HG03175 (cell line): Measurements from ENCODE around the gene AGAP4.
"Not testable (repeated sequence)": the region's sequence is repeated elsewhere in the genome, so short reads cannot be mapped to it uniquely, and the experiment has no call there.

Source experiments
- ATAC-seq: cut with Tn5 transposase; IDR thresholded peaks from one replicate; pipeline ENCODE4 v1.9.1; 2021; ENCODE audit warnings: mild to moderate bottlenecking, moderate library complexity; ENCODE audit not compliant: unreplicated experiment

AGAP4 gene

DNA sequence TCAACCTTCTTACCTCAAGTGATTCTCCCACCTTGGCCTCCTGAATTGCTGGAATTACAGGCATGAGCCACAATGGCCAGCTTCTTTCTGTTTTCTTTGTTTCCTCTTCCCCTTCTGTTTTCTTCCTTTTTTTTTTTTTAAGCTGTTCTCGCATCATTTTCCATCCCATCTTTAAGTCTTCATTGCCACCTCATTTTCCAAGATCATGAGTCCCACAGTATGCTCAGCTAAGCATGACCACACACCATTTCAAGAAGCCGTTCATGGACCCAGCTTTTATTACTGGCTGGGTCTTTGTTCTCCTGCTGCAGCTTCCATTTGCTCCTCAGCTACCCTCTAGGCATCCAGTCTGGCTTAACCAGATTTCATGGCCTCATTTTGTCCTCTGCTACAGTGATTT, 52.5 kb downstream of the AGAP4 start:
- ATAC-seq, result not testable (repeated sequence)

DNA sequence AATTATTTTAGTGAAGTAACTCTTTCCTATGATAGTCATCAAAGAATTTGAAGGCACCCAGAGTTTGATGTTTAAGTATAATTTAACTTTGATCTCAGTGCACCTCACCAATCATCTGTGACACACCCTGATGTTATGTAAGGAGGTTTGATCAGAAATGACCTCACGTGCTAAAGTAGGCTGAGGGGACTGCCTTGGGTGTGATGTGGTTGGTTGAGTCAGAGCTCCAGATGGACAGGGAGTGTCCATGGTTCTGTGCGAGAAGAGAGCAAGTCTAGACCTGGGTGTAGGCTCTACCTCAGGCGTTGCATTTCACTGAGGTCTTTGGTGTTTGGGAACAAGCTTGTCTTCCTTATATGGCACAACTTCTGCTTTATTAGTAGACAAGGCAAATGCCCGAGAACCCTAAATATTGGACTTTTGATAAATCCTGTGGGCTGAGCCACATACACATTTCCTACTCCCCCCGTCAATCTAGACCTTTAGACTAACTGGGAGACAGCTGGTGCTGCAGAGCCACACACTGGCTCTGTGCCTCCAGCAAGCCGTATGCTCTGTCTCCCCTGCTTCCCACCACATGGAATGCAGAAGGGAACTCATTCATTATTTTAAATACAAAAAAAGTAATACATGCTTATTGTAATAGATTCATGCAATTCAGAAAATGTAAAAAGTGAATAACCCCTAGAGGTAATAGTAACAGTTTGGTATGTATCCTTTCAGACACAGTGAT, 56.4 kb downstream of the AGAP4 start:
- not testable (repeated sequence) for ATAC-seq

DNA sequence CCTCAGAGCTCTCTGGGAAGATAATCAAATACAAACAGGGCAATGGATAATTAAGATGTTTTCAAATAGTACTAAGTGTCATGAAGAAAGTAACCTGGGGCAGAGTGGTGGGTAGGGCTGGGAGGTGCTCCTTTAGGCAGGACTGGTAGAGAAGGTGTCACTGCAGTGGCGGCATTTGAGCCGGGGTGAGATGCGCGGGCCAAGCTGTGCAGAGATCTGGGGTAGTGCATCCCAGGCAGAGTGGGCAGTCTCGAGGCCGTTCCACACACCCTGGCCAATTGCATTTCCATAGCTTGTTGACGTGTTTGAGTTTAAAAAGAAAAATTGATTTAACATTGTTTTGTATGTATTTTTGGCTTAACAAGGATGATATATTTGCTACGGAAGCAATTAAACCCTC, 57.3 kb downstream of the AGAP4 start:
- not testable (repeated sequence) for ATAC-seq

DNA sequence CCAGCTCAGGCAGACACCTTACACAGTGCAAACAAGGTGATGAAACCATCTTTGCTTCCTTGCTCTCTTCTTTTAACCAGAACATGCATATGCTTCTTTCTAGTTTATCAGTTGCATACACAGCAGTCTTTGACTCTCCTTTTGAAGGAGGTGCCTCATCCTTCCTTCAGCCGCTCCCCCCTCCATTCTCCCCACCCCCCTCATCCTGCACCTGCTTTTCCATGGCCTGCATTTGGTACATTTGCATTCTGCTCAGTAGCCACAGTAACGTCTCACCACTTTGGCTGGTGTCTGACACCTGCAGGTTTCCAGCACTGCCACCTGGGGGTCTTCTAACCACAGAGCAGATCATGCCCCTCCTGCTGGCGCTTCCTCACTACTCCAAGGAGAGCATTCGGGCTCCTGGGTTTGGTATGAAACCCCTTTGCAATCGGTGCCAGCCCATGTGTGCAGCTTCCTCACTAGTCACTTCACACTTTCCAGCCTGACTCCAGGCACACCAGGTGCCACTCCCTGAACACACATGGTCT, 60.0 kb downstream of the AGAP4 start:
- ATAC-seq, result not testable (repeated sequence)

DNA sequence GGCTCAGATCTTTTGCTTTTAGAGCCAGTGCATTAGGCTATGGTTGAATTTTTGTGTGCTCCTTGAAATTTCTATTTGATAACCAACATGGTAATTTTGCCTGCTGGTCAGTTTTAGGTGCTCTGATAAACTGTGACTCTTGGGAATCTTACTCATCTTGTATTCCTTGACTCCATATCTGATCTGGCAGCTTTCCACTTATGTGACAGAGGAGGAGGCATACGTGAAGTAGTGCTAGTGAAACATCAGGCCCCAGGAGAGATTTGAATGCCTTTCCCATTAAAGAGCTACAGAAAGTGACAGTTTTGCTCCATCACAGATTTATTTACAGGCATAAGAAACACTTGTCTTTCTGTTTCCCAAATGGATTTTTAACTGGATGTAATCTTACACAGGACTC, 61.1 kb downstream of the AGAP4 start:
- not testable (repeated sequence) for ATAC-seq
